Measurements from ENCODE around the gene TCEA2.
"Not testable (repeated sequence)": the region's sequence is repeated elsewhere in the genome, so short reads cannot be mapped to it uniquely, and the experiment has no call there.

TCEA2 gene

DNA sequence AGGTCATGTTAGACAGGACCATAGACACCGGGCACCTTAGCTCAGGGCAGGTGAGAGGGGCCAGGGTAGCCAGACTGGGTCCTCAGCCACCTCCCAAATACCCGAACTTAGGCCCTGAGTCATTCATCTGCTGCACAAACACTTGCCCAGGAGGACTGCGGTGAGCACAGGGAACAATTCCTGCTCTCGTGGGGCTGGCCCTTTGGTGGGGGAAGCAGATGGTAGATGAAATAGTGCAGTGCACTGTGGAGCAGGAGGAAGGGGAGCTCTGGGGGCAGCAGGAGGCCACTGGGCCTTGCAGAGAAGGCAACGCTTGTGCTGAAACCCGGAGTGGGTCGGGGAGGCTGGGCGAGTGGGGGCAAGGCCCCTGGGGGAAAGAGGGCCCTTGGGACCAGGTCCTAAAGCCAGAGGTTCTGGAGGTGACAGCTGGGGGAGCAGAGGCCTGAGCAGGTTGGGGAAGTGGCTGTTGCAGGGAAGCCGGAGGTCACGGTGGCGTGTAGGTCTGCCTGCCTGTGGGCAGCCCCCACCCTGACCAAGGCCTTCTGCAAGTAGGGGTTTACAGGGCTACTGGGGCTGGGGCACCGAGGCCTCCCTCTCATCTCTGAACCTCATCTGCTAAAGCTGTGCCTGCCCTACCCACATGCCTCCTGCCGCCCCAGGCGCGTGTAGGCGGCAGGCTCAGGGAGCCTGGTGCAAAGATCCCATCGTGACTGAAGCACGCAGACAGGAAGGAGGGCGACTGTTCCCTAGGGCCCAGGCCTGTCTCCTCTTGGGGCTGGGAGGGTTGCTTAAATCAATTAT lies 49.0 kb downstream of the TCEA2 start:
- DNase-seq, result no peak

DNA sequence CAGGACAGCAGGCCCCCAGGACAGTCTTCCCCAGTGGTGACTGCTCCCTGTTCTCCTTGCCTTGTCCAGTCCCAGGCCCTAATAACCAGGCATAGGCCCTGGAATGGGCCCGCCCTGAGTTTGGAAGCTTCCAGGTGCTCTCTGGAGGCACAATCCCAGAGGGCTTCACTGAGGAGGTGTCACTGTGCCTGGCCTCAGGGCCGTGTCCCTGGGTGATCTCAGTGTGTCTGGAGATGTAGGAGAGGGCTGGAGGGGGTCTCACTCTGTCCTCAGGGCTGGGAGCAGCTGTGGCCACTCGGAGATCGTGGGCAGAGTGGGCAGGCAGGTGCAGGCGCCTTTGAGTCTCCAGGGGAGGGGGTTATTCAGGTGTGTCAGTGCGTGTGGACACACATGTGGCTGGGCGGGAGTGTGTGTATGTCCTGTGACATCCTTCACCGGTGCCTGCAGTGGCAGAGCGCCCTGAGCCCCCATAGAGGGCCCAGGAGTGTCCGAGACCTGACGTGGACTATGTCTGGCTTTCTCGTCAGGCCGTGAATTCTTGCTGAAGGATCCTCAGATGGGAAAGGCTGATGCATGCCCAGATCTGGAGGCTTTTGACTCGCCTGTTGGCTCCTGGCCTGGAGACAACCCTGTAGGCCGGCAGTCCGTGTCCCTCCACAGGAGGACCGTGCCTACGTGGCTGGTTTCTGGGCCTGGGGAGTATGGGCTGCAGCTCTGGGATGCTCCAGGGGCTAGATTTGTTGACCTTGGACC lies 49.9 kb downstream of the TCEA2 start:
- DNase-seq, result no peak

DNA sequence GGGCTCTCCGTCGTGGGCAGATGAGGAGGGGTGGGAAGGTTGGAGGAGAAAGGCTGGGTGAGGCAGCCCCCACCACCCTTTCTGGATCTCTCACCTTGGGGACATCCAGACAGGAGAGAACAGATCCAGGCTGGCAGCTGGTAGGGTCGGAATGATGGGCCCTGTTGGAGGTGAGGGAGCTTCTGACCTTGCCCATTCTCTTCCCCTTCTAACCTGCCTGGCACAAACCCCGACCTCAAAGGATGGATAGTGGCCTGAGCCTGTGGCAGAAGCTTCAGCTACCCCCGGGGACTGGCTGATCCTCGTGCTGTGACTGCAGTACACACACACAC lies 50.4 kb downstream of the TCEA2 start:
- no peak for DNase-seq

DNA sequence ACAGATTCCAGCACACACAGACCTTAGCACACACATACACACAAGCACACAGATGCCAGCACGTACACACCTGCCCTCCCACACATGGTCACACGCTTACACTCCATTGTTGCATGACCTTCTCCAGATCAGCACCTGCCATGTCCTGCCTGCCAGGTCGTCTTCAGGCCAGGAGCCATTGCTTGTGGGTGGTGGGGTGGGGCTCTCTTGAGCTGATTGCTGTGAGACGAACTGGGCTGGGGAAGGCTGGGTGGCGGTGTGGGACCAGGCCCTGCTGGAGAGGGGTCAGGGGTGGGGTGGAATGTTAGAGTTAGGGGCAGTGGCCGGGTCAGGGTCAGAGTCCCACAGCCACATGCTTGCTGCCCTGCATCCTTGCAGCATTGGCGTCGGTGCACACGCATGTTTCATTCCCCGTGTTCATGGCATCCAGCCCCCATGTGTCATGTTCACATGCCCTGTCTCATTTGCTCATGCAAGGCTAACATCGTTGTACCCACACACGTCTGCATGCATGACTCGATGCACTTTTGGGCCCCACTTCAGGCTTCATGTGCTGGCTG lies 50.9 kb downstream of the TCEA2 start:
- DNase-seq, result no peak

DNA sequence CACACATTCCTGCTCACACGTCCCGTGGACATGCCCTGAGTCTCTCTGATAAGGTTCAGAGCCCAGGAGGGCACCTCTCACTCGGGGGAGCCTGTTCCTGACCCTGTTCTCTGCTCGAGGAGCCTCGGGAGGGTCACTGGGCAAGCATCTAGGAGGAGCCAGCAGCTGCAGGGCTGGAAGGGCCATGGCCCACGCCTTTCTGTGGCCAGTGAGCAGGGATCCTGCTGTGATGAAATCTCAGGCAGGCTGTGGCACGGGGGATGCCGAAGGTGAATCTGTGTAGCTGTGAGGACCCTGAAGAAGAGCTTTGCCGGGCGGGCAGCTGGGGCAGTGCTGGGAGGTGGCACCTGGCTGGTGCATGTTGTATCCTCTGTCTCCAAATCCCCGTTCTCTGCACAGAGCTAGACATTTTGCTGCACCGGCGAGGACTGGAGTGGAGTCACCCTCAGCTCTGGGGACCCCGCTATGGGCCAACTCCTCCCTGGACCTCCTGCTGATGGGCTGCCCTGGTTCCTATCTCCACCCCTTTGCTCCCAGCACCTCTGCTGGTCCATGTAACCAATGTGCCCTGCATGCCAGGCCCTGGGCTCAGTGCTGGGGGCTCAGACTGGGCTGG lies 51.5 kb downstream of the TCEA2 start:
- DNase-seq, result no peak

DNA sequence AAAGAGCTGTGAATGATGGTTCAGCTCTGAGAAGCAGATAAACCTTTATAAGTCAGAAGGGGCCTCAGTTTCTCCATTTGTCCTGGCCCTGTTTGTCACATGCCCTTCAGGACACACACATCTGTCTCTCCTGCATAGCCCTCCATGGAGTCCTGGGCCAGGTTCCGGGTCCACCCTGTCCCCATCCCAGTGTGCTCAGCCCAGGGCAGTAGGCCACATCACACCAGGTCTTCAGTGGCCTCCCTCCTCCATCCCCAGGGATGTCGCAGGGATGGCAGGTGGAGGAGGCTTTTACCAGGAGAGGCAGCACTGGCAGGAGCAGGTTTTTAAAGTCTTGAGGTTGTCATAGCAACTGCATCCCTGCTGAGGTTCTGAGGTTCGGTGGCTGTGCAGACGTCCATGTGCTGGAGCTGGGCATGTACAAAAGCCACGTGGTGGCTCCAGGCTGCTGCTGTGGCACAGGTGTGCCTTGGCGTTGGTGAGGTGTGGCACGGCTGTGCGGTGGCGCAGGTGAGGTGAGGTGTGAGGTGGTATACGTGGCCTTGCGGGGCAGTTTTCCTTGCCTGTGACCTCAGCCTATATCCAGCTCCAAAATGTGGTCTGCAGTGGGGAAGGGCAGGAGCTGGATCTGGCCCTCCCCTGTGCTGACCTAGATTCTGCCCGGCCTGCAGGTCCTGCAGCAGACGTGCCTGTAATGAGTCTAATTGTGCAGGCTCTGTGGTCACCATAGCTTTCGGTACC lies 52.3 kb downstream of the TCEA2 start:
- no peak for DNase-seq

DNA sequence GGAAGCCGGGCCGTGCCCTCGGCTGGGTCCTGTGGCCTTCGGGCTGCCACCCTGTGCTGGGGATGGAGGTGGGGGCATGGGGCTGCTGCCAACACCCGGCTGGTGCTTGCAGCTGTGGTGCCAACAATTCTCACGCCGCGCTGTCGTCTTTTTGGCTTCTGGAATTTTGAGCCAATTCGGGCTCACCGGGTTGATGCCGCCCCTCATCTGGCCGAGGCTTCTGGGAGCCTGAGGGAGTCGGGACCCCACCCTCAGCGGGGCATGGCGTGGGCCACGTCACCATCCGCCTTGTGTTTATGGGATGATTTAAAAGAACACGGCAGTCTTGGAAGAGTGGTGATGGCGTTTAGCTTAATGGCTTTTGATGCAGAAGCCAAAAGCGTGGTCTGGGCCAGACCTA lies 53.0 kb downstream of the TCEA2 start:
- no peak for DNase-seq

DNA sequence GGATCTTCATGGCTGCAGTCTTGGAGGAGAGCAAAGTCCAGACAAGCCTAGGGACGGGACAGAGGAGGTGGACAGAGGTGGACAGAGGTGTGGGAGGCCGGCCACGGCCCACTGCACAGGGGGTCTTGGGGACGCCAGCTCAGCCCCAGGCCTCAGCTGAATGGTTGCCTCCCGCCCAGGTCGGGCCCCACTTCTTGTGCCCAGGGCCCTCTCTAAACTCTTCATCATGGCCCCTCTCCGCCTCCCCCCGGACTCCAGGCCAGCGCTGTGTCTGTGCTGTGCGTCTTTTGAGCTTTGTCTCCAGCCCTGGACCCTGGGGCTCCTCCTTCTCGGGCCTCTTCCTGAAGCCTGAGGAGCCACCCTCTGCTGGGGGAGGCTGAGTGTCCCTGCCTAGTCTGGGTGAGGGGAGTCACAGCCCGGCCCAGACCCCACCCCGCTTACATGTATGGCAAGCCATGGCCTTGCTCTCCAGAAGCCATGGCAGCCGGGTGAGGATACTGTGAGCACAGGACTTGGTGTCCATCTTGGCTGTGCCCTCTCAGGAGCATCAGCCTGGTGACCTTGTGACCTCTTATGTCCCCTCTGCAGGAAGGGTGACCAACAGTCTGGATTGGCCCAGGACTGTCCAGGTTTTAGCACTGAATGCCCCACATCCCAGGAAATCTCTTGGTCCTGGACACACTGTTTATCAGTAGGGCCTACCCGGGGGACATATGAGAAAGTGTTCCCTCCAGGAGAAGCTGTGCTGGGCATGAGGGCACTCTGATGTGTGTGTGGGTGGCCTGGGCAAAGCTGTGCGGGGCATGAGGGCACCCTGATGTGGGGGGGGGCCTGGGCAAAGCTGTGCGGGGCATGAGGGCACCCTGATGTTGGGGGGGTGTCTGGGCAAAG lies 53.8 kb downstream of the TCEA2 start:
- no peak for DNase-seq

DNA sequence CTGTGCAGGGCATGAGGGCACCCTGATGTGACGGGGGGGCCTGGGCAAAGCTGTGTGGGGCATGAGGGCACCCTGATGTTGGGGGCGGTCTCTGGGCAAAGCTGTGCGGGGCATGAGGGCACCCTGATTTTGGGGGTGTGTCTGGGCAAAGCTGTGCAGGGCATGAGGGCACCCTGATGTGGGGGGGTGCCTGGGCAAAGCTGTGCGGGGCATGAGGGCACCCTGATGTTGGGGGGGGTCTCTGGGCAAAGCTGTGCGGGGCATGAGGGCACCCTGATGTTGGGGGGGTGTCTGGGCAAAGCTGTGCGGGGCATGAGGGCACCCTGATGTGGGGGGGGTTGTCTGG lies 54.4 kb downstream of the TCEA2 start:
- DNase-seq, result not testable (repeated sequence)

DNA sequence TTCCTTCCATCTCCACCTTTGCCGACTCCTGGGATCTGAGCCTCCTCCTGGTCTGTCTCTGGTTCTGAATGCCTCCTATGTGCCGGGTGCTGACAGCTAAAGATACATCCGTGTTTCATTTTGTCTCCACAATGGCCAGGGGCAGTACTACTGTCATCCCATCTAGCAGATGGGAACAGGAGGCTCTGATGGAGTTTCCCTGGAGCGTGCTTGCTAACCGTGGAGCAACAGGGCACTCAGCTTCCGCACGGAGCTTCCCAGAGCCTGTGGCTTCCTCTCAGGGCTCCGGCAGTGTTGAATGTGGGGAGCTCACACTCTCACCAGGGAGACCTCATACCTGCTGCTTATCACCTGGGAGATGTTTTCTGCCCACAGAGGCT lies 56.3 kb downstream of the TCEA2 start:
- no peak for DNase-seq

DNA sequence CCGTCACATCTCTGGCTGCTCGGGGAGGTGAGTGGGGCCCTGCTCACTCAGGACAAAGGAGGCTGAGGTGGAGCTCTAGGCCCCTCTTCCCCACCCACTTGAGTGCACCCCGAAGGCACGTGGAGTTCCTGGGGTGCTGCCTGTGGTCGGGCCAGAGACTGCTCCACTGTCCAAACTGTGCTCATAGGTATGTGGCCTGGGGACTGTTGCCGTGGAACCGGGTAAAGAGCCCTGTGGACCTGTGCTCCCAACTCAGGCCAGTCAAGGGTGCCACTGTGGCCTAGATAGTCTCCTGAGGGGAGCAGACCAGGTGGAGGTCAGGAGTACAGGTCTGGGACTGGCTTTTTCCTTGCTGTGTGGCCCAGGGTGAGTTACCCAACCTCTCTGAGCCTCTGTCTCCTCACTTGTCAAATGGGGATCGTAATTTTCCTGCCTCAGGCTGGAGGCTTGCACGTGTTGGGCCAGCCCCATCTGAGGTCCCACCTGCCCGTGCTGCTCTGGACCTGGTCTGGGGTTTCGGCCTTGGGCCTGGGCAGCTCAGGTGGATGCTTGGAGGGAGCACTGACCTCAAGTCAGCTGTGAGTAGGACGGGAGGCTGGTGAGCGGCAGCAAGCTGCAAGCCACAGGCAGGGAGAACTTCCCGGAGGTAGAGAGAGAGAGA lies 56.8 kb downstream of the TCEA2 start:
- DNase-seq, result no peak

DNA sequence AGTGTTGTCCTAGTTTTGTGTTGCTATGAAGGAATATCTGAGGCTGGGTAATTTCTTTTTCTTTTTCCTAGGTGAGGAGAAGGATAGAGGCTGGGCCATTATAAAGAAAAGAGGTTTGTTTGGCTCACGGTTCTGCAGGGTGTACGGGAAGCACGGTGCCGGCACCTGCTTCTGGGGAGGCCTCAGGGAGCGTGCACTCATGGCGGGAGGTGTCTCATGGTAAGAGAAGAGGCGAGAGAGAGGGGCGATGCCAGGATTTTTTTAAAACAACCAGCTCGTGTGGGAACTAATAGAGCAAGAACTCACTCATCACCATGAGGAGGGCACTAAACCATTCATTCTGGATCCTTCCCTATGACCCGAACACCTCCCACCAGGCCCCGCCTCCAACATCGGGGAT lies 58.6 kb downstream of the TCEA2 start:
- no peak for DNase-seq
